HEK293 (cell line): Measurements from ENCODE around the gene SMTNL2.
A peak's percentile ranks its signal among the peaks of the same experiment; 100 is the strongest.

ENCODE experiments used
- CTCF ChIA-PET: fragments of 350-600 bp; formaldehyde crosslinking; extraction: SDS; loops from one replicate; lab custom pipeline; 2021; ENCODE audit warnings: antibody characterized with exemption; lab: Yijun Ruan, JAX
- POLR2A ChIA-PET: fragments of 300-600 bp; formaldehyde crosslinking; extraction: SDS; loops from one replicate; lab custom pipeline; 2020; ENCODE audit warnings: antibody characterized with exemption, inconsistent platforms; lab: Yijun Ruan, JAX
- H3K27ac ChIP-seq: fragments of 200-500 bp; sonication (Bioruptor generic); 2 replicates; pipeline ENCODE4 v1.5.1; 2014; ENCODE audit warnings: low read depth, low read length, control low read depth, inconsistent platforms; ENCODE audit errors: extremely low read depth
- H3K36me3 ChIP-seq, 2 experiments: fragments of 200-500 bp in 1 of 2; sonication (Bioruptor generic) in 1 of 2; 1 replicate in 1 of 2; 2 replicates in 1 of 2; pipeline ENCODE4 v1.5.1; 2014 to 2017; ENCODE audit warnings: inconsistent platforms in 2 of 2, low read length in 2 of 2; ENCODE audit not compliant: control insufficient read depth in 2 of 2, insufficient read depth in 1 of 2
- H3K4me1 ChIP-seq: fragments of 200-500 bp; sonication (Bioruptor generic); 2 replicates; pipeline ENCODE4 v1.5.1; 2014; ENCODE audit warnings: mild to moderate bottlenecking, low read length, inconsistent platforms; ENCODE audit not compliant: control insufficient read depth, insufficient read depth
- H3K4me3 ChIP-seq: 2 replicates; pipeline ENCODE4 v1.5.1; 2011; ENCODE audit warnings: low read depth, mild to moderate bottlenecking, control low read depth, low read length, moderate library complexity
- H3K9me3 ChIP-seq: fragments of 200-500 bp; sonication (Bioruptor generic); 2 replicates; pipeline ENCODE4 v1.5.1; 2014; ENCODE audit warnings: low read depth, low read length, inconsistent platforms; ENCODE audit not compliant: control insufficient read depth, insufficient read depth
- HOXD13 ChIP-seq: sonication (generic); formaldehyde crosslinking; IDR thresholded peaks from 2 replicates; pipeline ENCODE4 v1.8.0; 2022; ENCODE audit warnings: missing genetic modification reagents, borderline replicate concordance
- KLF8 ChIP-seq: fragments of 450-650 bp; formaldehyde crosslinking; IDR thresholded peaks from 2 replicates; pipeline ENCODE4 v1.5.1; 2016; ENCODE audit warnings: missing biosample characterization, missing genetic modification characterization
- MYNN ChIP-seq: fragments of 450-650 bp; formaldehyde crosslinking; IDR thresholded peaks from 2 replicates; pipeline ENCODE4 v1.5.1; 2016; ENCODE audit warnings: missing biosample characterization, missing genetic modification characterization, borderline replicate concordance
- SP7 ChIP-seq: fragments of 450-650 bp; formaldehyde crosslinking; IDR thresholded peaks from 2 replicates; pipeline ENCODE4 v1.5.1; 2016; ENCODE audit warnings: missing biosample characterization, missing genetic modification characterization
- TCF7L2 ChIP-seq: IDR thresholded peaks from 2 replicates; pipeline ENCODE4 v1.6.1; 2011; ENCODE audit warnings: low read depth, mild to moderate bottlenecking, inconsistent platforms, low read length, moderate library complexity, borderline replicate concordance
- ZBTB8A ChIP-seq: fragments of 450-650 bp; formaldehyde crosslinking; IDR thresholded peaks from 2 replicates; pipeline ENCODE4 v1.5.1; 2016; ENCODE audit warnings: missing biosample characterization, missing genetic modification characterization
- ZFP41 ChIP-seq: fragments of 450-650 bp; formaldehyde crosslinking; IDR thresholded peaks from 2 replicates; pipeline ENCODE4 v1.5.1; 2016; ENCODE audit warnings: missing biosample characterization, missing genetic modification characterization, borderline replicate concordance
- ZIC2 ChIP-seq: fragments of 450-650 bp; formaldehyde crosslinking; IDR thresholded peaks from 2 replicates; pipeline ENCODE4 v1.5.1; 2016; ENCODE audit warnings: missing biosample characterization, missing genetic modification characterization
- ZNF121 ChIP-seq: fragments of 450-650 bp; formaldehyde crosslinking; IDR thresholded peaks from 2 replicates; pipeline ENCODE4 v1.5.1; 2016; ENCODE audit warnings: missing biosample characterization, missing genetic modification characterization
- ZNF184 ChIP-seq: fragments of 450-650 bp; IDR thresholded peaks from 2 replicates; pipeline ENCODE4 v1.5.1; 2018; ENCODE audit warnings: missing biosample characterization, mild to moderate bottlenecking, missing genetic modification characterization
- ZNF221 ChIP-seq: fragments of 450-650 bp; formaldehyde crosslinking; IDR thresholded peaks from 2 replicates; pipeline ENCODE4 v1.5.1; 2017; ENCODE audit warnings: missing biosample characterization, missing genetic modification characterization, borderline replicate concordance
- ZNF335 ChIP-seq: fragments of 450-650 bp; formaldehyde crosslinking; conservative IDR thresholded peaks from 2 replicates; pipeline ENCODE4 v1.5.1; 2016; ENCODE audit warnings: missing biosample characterization, missing genetic modification characterization
- ZNF341 ChIP-seq: fragments of 450-650 bp; formaldehyde crosslinking; IDR thresholded peaks from 2 replicates; pipeline ENCODE4; 2016; ENCODE audit warnings: low read depth, missing biosample characterization, missing genetic modification characterization
- ZNF701 ChIP-seq: fragments of 450-650 bp; formaldehyde crosslinking; IDR thresholded peaks from 2 replicates; pipeline ENCODE4 v1.5.1; 2016; ENCODE audit warnings: missing biosample characterization, missing genetic modification characterization
- ZNF791 ChIP-seq: fragments of 450-650 bp; formaldehyde crosslinking; IDR thresholded peaks from 2 replicates; pipeline ENCODE4 v1.5.1; 2016; ENCODE audit warnings: missing biosample characterization, missing genetic modification characterization
- TF ChIP-seq, protein P1 (sequence below): fragments of 450-650 bp; formaldehyde crosslinking; IDR thresholded peaks from 2 replicates; pipeline ENCODE4 v1.5.1; 2016; ENCODE audit warnings: missing biosample characterization, missing genetic modification characterization
- TF ChIP-seq, protein P2 (sequence below): fragments of 450-650 bp; formaldehyde crosslinking; IDR thresholded peaks from 2 replicates; pipeline ENCODE4 v1.5.1; 2016; ENCODE audit warnings: missing biosample characterization, missing genetic modification characterization
- TF ChIP-seq, protein P3 (sequence below): fragments of 450-650 bp; formaldehyde crosslinking; IDR thresholded peaks from 2 replicates; pipeline ENCODE4 v1.5.1; 2016; ENCODE audit warnings: missing biosample characterization, missing genetic modification characterization
- TF ChIP-seq, protein P4 (sequence below): fragments of 450-650 bp; IDR thresholded peaks from 2 replicates; pipeline ENCODE4 v1.5.1; 2018; ENCODE audit warnings: missing biosample characterization, missing genetic modification characterization
- TF ChIP-seq, protein P5 (sequence below): fragments of 450-650 bp; formaldehyde crosslinking; IDR thresholded peaks from 2 replicates; pipeline ENCODE4 v1.5.1; 2017; ENCODE audit warnings: missing biosample characterization, missing genetic modification characterization
- TF ChIP-seq, protein P6 (sequence below): fragments of 450-650 bp; formaldehyde crosslinking; IDR thresholded peaks from 2 replicates; pipeline ENCODE4 v1.5.1; 2016; ENCODE audit warnings: missing biosample characterization, missing genetic modification characterization

SMTNL2 gene

DNA sequence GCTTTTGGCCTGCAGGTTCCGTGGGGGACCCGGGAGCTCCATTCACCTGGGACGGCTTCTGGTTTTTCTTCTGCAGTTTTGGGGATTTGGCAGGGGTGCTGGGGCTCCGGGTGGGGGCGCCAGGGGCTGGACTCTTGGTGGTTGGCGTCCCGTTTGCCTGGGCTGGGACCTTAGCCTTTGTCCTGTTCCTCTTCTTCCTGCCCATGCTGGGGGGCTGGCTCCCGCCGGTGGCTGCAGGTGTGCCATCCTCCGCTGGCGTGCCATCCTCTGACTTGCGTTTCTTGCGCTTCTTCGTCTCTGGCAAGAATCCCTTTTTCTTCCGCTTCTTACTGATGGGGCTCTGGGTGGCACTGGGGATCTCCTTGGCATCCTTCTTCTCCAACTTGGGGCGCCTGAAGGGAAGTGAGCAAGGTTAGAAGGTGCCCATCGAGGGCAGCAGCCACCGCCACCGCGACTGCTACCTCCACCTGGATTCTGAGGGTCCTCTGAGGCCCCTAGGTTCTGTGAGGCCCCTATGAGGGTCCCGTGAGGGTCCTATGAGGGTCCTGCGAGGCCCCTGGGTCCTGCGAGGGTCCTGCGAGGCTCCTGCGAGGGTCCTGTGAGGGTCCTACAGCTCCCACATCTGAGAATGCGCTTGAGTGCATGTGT lies 44.6 kb upstream of the SMTNL2 start:
- TF ChIP-seq ZNF221 (tag by site-specific recombination) (no peak), ZNF701 (no peak), ZFP41 (tag by site-specific recombination) (no peak)
- TF ChIP-seq, protein P1, sequence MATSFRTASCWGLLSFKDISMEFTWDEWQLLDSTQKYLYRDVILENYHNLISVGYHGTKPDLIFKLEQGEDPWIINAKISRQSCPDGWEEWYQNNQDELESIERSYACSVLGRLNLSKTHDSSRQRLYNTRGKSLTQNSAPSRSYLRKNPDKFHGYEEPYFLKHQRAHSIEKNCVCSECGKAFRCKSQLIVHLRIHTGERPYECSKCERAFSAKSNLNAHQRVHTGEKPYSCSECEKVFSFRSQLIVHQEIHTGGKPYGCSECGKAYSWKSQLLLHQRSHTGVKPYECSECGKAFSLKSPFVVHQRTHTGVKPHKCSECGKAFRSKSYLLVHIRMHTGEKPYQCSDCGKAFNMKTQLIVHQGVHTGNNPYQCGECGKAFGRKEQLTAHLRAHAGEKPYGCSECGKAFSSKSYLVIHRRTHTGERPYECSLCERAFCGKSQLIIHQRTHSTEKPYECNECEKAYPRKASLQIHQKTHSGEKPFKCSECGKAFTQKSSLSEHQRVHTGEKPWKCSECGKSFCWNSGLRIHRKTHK (tag by site-specific recombination), result no peak
- TF ChIP-seq, protein P2, sequence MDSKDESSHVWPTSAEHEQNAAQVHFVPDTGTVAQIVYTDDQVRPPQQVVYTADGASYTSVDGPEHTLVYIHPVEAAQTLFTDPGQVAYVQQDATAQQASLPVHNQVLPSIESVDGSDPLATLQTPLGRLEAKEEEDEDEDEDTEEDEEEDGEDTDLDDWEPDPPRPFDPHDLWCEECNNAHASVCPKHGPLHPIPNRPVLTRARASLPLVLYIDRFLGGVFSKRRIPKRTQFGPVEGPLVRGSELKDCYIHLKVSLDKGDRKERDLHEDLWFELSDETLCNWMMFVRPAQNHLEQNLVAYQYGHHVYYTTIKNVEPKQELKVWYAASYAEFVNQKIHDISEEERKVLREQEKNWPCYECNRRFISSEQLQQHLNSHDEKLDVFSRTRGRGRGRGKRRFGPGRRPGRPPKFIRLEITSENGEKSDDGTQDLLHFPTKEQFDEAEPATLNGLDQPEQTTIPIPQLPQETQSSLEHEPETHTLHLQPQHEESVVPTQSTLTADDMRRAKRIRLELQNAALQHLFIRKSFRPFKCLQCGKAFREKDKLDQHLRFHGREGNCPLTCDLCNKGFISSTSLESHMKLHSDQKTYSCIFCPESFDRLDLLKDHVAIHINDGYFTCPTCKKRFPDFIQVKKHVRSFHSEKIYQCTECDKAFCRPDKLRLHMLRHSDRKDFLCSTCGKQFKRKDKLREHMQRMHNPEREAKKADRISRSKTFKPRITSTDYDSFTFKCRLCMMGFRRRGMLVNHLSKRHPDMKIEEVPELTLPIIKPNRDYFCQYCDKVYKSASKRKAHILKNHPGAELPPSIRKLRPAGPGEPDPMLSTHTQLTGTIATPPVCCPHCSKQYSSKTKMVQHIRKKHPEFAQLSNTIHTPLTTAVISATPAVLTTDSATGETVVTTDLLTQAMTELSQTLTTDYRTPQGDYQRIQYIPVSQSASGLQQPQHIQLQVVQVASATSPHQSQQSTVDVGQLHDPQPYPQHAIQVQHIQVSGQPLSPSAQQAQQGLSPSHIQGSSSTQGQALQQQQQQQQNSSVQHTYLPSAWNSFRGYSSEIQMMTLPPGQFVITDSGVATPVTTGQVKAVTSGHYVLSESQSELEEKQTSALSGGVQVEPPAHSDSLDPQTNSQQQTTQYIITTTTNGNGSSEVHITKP, result no peak
- TF ChIP-seq, protein P3, sequence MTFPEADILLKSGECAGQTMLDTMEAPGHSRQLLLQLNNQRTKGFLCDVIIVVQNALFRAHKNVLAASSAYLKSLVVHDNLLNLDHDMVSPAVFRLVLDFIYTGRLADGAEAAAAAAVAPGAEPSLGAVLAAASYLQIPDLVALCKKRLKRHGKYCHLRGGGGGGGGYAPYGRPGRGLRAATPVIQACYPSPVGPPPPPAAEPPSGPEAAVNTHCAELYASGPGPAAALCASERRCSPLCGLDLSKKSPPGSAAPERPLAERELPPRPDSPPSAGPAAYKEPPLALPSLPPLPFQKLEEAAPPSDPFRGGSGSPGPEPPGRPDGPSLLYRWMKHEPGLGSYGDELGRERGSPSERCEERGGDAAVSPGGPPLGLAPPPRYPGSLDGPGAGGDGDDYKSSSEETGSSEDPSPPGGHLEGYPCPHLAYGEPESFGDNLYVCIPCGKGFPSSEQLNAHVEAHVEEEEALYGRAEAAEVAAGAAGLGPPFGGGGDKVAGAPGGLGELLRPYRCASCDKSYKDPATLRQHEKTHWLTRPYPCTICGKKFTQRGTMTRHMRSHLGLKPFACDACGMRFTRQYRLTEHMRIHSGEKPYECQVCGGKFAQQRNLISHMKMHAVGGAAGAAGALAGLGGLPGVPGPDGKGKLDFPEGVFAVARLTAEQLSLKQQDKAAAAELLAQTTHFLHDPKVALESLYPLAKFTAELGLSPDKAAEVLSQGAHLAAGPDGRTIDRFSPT (tag by site-specific recombination), result peak; percentile 33; the same call in 1 of the 2 replicates
- Histone ChIP-seq H3K27ac (no peak overlapping the region), H3K4me3 (no peak overlapping the region), H3K36me3 (peaks cover 0 to 76% of the 10 kb centered on the region in 2 experiments; a peak in 2 of 3 replicates), H3K9me3 (no peaks in the 10 kb centered on the region), H3K4me1 (no peaks in the 10 kb centered on the region)
- POLR2A ChIA-PET, result interaction anchor here (1.4 to 1.8 kb wide), 2 partner anchors 9 to 16 kb away, joined by 4 to 9 read pairs; partner anchors contain the start of gene MYBBP1A
- CTCF ChIA-PET, result no interaction called here

DNA sequence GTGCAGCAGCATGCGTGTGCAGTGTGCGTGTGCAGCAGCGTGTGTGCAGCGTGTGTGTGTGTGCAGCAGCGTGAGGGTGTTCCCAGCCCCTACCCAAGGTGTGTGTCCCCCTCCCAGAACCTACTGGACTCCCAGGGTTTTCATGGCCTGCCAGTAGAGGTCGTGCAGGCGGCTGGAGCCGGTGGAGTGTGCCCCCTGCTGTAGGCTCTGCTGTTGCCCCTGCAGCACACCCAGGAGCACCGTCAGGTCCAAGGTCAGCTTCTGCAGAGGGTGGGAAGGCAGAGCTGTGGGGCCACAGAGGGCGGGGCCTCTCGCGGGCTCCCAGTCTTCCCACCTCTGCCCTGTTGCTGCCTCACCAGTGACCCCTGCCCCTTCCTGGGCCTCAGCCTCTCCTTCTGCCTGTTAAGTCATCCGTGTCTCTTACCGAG lies 44.1 kb upstream of the SMTNL2 start:
- H3K27ac ChIP-seq, result no peak overlapping the region
- H3K9me3 ChIP-seq, result no peaks in the 10 kb centered on the region
- H3K36me3 ChIP-seq, result peaks cover 0 to 79% of the 10 kb centered on the region in 2 experiments; a peak in 2 of 3 replicates
- H3K4me1 ChIP-seq, result no peaks in the 10 kb centered on the region
- POLR2A ChIA-PET, result interaction anchor here (0.6 to 1.4 kb wide), 2 partner anchors 9 to 12 kb away, joined by 3 to 4 read pairs; no protein-coding TSS in a partner anchor
- CTCF ChIA-PET, result interaction anchor here (0.7 kb wide), 2 partner anchors 34 to 411 kb away, joined by 3 to 4 read pairs; no protein-coding TSS in a partner anchor
- no peak overlapping the region for H3K4me3 ChIP-seq
- TF ChIP-seq, protein P4, sequence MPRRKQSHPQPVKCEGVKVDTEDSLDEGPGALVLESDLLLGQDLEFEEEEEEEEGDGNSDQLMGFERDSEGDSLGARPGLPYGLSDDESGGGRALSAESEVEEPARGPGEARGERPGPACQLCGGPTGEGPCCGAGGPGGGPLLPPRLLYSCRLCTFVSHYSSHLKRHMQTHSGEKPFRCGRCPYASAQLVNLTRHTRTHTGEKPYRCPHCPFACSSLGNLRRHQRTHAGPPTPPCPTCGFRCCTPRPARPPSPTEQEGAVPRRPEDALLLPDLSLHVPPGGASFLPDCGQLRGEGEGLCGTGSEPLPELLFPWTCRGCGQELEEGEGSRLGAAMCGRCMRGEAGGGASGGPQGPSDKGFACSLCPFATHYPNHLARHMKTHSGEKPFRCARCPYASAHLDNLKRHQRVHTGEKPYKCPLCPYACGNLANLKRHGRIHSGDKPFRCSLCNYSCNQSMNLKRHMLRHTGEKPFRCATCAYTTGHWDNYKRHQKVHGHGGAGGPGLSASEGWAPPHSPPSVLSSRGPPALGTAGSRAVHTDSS (tag by site-specific recombination), result no peak
- TF ChIP-seq, protein P5, sequence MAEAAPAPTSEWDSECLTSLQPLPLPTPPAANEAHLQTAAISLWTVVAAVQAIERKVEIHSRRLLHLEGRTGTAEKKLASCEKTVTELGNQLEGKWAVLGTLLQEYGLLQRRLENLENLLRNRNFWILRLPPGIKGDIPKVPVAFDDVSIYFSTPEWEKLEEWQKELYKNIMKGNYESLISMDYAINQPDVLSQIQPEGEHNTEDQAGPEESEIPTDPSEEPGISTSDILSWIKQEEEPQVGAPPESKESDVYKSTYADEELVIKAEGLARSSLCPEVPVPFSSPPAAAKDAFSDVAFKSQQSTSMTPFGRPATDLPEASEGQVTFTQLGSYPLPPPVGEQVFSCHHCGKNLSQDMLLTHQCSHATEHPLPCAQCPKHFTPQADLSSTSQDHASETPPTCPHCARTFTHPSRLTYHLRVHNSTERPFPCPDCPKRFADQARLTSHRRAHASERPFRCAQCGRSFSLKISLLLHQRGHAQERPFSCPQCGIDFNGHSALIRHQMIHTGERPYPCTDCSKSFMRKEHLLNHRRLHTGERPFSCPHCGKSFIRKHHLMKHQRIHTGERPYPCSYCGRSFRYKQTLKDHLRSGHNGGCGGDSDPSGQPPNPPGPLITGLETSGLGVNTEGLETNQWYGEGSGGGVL (tag by site-specific recombination), result no peak
- TF ChIP-seq HOXD13 (CRISPR knock-in tag), result no peak
- TF ChIP-seq ZNF121 (tag by site-specific recombination), result no peak
- TF ChIP-seq KLF8, result 0 out of 2 replicates have a peak, but pooled peaks have one; percentile 30
- no peak for TF ChIP-seq TCF7L2
- no peak for TF ChIP-seq SP7 (tag by site-specific recombination)
- no peak for TF ChIP-seq MYNN (tag by site-specific recombination)
- TF ChIP-seq ZNF341 (tag by site-specific recombination), result no peak
- TF ChIP-seq, protein P6, sequence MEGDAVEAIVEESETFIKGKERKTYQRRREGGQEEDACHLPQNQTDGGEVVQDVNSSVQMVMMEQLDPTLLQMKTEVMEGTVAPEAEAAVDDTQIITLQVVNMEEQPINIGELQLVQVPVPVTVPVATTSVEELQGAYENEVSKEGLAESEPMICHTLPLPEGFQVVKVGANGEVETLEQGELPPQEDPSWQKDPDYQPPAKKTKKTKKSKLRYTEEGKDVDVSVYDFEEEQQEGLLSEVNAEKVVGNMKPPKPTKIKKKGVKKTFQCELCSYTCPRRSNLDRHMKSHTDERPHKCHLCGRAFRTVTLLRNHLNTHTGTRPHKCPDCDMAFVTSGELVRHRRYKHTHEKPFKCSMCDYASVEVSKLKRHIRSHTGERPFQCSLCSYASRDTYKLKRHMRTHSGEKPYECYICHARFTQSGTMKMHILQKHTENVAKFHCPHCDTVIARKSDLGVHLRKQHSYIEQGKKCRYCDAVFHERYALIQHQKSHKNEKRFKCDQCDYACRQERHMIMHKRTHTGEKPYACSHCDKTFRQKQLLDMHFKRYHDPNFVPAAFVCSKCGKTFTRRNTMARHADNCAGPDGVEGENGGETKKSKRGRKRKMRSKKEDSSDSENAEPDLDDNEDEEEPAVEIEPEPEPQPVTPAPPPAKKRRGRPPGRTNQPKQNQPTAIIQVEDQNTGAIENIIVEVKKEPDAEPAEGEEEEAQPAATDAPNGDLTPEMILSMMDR, result peak; percentile 76
- 0 out of 2 replicates have a peak, but pooled peaks have one; percentile 40 for TF ChIP-seq ZIC2 (tag by site-specific recombination)
- no peak for TF ChIP-seq ZNF184 (tag by site-specific recombination)
- no peak for TF ChIP-seq ZBTB8A (tag by site-specific recombination)
- peak; percentile 94 for TF ChIP-seq ZNF335 (tag by site-specific recombination)
- TF ChIP-seq ZNF791 (tag by site-specific recombination), result no peak
